ENCODE data around the gene GULP1.

The GULP1 gene

DNA sequence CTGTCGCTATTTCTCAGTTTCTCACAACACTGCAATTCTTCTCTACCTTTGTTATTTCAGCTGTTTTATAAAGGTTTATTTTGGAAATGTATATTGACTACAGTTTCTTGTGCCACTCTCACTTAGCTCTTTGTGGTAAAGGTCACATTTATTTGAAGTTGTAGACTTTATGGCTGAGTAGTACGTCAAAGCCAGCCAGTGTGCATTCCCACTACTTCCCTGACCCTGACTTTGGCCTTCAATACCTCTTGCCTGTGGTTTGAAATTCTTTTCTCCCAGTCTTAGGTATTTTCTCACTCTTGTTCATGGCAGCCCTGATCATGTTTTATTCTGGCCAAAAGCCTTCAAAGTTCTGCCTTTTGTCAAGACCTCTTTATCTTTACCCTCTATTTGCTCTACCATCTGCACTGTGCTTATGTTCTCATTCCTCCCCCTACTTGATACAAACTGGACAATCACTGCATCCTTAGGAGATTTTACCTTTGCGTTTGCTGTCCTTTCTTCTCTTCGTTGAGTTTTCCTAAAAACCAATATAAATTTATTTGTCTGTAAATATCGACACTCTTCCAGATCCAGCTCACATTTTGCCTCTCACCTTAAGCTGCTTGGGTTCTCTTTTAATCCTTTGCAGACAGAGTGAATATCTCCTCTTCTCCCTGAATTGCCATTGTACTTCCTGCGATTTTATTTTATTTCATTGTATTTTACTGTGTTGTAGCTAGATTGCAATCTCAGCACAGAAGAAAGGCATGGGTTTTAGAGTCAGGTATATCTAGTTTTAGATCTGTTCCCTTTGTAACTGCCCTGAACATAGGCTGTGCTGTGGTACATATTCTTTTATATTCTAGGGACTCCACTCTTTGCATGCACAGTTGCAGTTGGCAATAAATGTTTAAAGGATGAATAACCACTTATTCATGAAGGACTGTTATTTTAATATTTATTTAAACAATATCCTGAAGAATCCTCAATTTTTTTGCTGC lies 31.2 kb downstream of the GULP1 start:
- DNase-seq (ENCODE audit: low read depth) = peak; percentile 81

DNA sequence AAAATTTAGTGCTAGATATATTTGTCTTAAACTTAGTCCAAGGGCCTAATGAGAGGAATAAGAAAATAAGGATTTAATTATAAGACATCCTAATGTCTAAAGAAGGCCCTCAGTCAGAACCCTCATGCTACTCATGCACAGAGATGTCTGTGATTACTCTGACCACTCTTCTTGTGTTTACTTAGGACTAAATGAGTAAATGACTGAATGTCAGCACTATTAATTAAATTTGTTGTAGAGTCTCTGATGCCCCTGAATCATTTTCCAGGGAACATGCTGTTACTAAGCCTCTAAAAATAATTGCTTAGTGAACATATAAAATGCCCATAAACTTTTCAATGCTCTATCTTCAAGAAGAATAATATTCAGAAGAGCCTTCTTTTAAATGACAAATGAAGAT lies 32.4 kb downstream of the GULP1 start:
- DNase-seq (ENCODE audit: low read depth) = peak; percentile 77

DNA sequence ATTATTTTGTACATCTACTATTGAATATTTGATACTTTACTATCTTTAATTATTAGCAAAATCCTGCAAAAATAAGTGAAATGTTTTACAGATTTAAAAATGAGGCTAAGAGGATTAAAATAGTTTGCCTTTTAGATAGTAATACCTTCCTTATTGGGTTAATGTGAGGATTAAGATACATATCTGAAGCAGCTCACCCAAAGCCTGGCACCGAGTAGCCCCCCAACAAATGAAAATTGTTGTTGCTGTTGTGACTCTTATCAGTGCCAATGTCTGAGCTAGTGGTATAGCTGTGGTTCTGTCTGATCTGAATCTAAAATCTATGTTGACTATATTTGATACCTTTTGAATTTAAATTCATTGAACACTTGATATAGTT lies 34.6 kb downstream of the GULP1 start:
- no peak for DNase-seq (ENCODE audit: low read depth)

DNA sequence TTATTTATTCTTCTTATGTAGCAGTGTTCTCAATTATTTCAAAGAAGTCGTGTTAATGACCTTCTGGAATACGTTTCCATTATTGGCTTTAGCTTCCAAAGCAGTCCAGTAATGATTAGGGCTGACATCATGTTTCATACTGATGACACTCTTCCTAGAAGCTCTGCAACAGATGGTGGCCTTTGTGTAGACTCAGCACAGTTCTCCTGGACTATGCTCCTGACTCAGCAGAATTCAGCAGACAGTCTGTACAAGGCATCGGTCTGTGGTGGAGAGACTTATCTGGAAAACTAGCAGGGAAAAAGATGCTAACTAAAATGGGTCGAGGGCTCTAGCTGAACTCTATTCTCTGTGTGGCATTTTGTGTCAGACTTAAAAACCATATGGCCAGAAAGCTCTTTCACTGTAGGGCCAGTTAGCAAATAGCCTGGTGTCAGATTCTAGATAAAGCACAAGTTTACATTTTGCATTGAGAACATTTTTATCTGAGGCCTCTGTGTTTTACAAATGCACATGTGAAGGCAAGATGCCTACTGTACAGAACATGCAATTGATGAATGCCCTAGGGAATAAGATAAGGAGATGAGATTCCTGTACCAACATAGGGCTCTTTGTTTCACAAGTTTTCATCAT lies 35.1 kb downstream of the GULP1 start:
- peak; percentile 48 for DNase-seq (ENCODE audit: low read depth)

DNA sequence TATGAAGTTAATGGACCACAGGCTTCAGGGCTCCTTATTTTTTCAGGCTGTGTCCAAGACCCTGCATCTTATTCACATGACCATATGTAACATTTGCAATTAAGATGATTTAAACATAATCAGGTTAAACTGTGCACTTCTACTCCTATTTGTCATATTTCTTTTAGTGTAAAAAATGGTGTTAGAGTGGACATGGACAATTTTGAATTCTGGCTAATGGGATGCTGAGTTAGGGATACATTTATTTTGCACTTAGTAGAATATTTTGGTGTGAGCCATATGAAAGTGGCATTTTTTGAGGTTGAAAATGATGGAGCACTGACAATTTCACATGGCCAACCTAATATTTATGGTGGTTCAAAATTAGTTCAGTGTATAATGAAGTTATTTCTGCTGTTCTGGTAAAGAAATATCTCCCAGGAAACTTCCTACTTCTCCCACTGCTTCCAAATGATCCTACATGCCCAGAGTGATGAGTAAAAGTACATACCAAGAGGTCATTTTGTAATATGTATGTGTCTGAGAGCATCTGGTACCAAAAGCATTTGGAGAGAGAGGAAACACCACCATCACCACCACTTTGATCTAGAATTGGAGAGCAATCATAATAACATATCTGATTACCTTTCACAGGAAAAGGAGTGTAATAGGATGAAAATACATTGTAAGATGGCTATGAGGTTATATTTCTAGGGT lies 36.0 kb downstream of the GULP1 start:
- DNase-seq (ENCODE audit: low read depth) = peak; percentile 38

DNA sequence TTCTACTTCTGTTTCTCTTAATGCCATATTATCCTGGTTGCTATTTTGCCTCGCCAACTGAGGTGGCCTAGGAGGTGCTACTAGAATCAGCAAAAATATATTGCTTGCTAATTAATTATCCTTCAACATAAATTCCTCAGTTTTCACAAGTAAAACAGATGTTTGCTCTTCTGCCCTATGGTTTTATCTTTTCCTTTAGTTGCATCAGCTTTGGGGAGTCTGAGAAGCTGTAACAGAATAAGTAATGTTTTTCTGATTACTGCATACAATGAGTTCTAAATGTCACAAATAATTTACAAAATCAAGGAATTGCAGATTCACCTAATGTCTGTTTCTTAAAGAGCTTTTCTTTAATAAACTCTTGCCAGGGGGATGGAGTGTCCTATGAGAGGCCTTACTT lies 36.7 kb downstream of the GULP1 start:
- no peak for DNase-seq (ENCODE audit: low read depth)

DNA sequence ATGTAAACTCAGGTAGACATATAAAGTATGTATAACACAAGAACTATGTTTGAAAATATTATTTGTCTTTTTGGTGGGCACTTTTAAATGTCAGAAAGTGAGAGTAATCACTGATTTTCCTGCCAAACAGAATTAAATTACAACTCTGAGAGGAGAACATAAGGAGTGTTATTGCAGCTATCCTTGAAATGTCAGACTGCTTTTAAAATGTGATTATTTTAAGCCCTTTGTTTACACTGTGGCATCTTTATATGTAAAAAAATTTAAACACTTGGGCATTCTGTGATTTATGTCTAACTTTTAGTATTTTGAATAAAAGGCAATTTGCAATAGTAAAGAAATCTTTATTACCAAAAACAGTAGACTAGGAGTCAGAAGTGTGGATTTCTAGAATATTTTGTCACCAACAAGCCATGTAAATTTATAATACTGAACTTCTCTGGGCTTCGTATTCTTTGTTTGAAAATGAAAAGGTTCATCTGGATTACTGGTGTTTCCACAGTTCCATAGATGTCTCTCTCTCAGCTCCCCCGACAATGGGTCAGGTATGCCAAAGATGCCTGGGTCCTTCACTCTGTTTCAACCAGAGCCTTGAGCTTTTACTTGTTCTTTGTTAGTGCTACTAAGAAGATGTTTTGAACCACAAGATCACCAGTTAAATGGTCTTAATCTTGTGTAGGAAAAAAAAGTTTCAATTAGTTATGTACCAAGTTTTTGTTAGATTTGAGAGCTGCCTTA lies 38.8 kb downstream of the GULP1 start:
- DNase-seq (ENCODE audit: low read depth) = peak; percentile 22

DNA sequence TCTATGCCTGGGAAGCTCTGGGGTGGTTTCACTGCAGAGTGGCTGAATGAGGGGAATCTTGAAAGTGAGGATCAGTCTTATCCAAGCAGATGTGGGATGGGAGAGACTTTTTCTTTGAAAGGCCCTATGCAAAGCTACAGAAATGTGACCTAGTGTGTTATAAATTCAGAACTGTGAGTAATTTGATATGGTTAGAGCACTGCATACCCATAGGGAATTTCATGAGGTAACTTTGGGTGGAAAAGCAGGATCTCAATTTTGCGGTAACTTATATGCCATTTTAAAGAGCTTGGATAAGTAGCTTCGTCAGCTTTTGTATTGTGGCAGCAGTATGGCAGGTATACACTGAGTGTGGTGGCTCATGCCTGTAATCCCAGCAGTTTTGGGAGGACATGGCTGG lies 40.9 kb downstream of the GULP1 start:
- no peak for DNase-seq (ENCODE audit: low read depth)

DNA sequence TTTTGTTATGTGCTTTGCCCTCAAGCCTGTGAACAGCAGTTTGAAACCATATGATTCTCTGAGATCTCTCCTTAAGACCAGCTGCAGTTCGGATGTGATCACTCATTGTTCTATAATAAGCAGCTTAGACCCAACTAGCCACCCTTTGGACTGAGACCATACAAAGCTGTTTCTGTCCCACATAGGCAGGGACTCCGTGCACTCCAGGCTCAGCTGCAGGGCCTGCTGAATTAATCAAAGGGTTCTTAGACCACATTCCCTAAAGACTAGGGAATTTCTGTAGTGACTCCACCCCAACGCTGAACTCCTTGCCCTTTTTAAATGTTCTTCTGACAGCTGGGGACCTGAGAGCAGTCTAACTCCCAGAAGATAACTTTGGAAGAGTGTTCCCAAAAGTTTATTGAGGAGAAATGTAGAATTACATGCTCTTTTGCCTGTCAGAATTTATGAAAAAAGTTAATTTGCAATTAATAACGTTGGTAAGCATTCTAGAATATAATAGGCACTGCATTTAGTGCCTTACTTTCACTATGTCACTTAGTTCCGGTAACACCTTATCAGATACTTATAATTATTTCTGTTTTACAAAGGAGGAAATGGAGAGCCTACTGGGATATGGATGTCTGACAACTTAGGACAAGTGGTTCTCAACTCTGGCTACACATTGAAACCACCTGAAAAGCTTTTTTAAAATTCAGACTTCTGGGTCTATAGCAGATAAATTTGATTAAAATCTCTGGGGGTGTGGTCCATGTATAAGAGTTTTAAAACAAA lies 42.3 kb downstream of the GULP1 start:
- peak; percentile 16 for DNase-seq (ENCODE audit: low read depth)

DNA sequence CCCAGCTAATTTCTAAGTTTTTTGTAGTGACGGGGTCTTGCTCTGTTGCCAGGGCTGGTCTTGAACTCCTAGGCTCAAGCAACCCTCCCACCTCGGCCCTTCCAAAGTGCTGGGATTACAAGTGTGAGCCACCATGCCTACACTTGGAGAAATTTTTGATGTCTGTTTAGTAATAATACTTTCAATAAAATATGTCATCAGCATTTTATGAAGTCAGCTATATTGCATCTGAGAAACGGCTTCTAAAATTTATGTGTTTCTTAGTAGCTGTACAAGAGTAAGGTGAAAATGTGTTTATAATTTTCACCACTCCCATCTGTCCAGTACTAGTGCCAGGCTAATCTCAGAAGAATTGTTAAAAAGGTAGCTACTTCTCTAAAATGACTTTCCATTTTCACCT lies 46.8 kb downstream of the GULP1 start:
- DNase-seq (ENCODE audit: low read depth) = no peak

DNA sequence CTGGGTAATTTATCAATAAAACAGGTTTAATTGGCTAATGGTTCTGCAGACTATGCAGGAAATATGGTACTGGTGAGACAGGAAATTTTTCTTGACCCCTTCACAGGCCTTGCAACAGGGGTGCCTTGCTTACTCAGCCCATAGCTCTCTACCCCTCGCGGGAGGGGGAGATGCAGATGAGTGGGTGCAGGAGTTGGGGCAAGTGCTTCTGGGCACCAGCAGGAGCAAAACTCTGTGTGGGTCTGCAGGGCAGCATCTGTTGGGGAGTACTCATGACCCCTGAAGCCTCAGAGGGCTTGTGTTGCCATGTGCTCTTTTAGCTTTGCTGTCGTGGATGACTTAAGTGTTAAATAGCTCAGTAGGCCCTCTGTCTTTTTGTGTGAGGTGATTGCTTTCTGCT lies 48.6 kb downstream of the GULP1 start:
- DNase-seq (ENCODE audit: low read depth) = no peak

DNA sequence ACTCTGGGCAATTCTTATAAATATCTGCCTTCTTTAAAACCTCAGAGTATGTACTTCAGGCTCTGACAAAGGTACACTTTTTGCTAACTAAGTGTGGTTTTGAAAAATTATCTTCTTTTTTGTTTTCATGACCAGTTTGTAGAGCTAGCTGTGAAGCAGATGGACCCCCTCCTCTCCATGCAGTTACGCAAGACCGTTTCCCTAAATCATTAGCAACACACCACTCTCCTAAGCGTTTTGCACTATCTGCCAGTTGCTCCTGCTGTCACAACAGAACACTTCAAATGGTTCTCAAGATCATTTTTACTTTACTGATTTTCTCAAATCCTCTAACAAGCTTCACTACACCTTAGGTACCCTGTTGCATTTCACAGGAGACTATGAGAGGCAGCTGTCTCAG lies 53.3 kb downstream of the GULP1 start:
- no peak for DNase-seq (ENCODE audit: low read depth)

DNA sequence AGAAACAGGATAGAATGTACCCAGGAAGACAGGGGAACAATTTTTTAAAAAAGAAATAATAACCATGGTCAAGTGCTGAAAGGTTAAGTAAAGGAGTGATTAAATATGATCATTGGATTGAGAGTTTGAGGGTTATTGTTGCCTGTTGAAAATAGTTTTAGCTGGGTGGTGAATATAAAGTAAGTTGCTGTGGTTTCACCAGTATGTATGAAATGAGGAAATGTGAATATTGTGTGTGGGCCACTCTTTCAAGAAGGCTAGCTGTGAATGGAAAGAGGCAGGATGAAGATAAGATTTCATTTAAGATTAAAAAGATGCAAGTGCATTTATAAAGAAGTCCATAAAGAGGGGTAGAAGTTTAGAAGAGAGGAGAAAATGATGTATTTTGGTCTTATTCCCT lies 53.8 kb downstream of the GULP1 start:
- peak; percentile 55 for DNase-seq (ENCODE audit: low read depth)

DNA sequence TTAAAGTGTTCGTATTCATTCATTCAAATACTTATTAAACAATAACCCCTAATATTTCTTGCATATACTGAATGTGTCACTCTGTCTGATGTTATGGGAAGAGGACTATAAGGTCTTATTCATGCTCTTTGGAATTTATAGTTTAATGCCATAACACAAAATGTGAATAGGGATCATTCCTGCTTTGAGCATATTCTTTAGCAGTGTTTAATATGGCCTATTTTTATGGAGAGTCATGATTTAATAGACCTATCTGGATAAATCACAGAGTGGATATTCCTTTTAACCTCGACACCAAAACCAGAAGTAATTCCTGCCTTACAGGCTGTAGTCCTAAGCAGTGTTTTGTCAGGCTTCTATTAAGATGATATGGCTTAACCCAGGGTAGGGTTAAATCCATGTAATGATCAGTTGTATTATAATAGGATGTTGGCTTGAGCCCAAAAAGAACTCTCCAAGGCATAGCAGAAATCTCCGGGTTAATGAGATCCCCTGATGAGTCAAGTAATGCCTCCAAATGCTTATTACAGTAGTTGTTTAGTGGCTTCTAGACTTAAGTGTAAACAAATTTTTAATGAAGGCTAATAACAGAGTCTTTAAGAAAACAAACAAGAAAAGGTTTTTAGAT lies 54.3 kb downstream of the GULP1 start:
- peak; percentile 55 for DNase-seq (ENCODE audit: low read depth)

DNA sequence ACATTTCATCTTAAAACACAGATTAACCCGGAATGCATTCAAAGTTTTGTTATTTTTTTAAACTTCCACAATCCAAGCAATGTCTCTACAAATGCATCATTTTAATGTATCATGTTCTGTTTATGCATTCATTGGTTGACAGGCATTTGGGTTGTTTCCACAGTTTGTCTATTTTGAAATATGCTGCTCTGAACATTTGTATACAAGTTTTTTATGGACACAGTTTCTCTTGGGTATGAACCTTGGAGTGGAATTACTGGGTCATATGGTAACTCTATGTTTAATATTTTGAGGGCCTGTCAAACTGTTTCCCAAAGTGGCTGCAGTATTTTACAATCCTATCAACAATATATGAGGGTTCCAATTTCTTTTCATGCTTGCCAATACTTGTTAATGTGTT lies 57.3 kb downstream of the GULP1 start:
- DNase-seq (ENCODE audit: low read depth) = no peak

DNA sequence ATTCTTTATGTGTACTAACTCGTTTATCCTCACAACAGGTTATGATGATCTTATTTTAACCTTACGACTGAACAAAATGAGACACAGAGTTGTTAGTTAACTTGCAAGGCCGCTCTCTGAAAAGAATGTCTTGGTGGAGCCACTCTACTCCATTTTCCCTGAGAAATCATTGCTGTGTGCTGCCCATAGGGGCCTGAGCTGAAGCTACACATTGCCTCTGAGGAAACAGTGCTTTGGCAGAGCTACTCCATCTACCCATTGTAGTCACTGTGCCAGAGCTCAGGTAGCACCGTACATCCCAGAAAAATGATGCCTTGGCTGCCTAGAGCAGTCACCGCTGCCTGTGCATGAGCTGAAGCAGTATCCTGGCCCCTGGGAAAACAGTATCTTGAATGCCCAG lies 61.6 kb downstream of the GULP1 start:
- DNase-seq (ENCODE audit: low read depth) = no peak

DNA sequence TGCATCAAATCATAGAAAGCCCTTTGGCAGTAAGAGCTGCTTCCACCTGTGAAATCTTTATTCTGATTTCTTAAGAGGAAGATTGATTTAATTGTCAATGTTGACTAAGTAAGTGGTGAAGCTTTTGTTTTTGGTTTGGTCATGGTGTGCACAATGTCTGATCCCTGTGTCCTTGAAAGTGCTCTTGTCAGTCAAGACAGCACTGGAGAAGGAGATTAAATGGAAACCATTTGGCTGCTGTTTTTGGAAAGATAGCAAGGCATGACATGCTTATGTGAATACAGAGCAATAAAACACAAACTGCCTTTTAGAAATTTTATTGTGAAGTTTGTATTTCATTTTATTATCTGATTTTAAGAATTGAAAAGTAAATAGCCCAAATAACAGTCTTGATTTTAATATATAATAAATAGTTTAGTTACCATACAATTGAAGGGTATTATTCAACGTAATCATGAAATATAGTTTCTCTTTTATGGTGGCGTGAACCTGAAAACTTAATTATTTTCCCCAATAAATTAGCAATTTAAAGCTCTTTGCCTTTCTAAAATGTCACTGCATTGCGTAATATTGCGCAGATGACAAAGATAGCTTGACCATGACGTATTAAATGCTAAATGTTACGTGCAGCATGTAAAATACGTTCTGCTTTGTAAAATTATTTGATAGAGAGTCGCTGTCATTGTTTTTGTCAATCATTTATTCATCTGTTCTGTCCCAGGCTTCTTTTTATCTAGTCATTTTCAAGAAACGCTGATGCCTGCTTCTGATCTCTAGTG lies 69.0 kb downstream of the GULP1 start:
- DNase-seq (ENCODE audit: low read depth) = no peak

DNA sequence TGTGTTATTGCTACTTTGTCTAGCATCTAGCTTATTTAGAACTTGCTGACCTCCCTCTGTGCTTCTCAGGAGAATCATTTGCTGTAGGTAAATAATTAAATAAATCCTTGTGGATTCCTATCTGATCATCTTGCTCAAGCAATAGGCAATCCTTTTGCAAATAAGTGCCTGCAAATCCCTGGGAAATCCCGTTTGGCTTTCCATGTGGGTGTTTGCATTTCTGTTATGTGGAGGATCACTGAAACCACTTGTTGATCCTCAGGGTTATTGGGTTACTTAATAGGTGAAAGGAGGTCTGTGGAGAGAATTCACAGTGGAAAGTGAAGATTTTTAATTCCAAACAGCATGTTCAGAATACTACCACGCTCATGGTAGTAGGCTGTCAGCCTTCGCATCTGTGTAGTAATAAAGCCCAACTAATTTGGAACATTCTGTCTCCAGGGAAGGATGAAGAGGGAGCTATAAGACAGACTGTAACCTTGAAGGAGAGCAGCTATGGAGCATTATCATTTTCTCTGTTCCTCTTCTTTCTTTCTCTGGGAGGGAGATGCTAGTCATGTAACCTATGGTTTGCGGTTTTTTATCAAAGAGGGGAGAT lies 72.5 kb downstream of the GULP1 start:
- no peak for DNase-seq (ENCODE audit: low read depth)

DNA sequence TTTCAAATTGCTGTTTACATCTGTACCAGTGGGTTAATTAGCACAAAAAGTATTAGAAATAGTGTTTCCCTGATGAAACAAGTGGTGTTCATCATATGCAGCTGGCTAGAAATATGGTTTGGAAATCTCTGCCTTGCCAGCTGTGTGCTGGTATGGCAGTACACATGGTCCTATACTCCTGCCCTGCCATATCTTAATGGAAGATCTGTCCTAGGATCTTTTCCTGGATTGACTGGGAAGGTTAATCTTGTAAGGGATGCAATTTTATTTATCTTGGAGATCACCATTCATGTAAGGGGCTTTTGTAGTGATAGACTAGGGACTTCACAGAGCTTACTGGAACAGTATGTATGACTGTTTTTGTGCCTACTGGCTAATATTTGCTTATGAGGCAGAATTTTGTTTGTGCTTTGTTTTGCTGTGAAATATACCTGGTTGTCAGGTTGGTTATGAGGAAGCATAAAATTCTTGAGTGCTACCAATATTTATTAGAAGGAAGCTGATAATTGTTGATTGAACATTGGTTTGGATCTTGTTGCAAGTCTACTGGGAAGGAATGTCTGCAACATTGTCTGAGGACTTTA lies 73.5 kb downstream of the GULP1 start:
- no peak for DNase-seq (ENCODE audit: low read depth)
